ENCODE results near the gene MRPS14.

Gene MRPS14

GRCh38 chr1:175019524-175019923, 3.7 kb downstream of the MRPS14 start:
- Histone ChIP-seq H3K4me2 (no peak overlapping the region), H4K20me1 (ENCODE audit: insufficient read depth) (no peaks in the 10 kb centered on the region), H3K79me2 (ENCODE audit: insufficient read depth, low read depth) (peaks cover 31% of the 10 kb centered on the region), H3K9ac (no peak overlapping the region), H3K27ac (no peak overlapping the region), H3K4me1 (ENCODE audit: low read depth, poor library complexity, severe bottlenecking) (peaks cover 39% of the 10 kb centered on the region), H3K36me3 (ENCODE audit: insufficient read depth) (peaks cover 4% of the 10 kb centered on the region; the same call in 1 of the 2 replicates), H3K4me3 (IDR thresholded peaks at IDR 0.05; ENCODE audit: insufficient read depth, low read depth, low read length) (no peak overlapping the region), H2AFZ (ENCODE audit: low read depth) (no peak overlapping the region), H3K27me3 (ENCODE audit: insufficient read depth, low read depth) (no peaks in the 10 kb centered on the region)
- TF ChIP-seq CTCF (conservative IDR thresholded peaks at IDR 0.05; ENCODE audit: low read depth, low read length) = no peak

GRCh38 chr1:175015243-175015642, 8.0 kb downstream of the MRPS14 start:
- H3K9ac ChIP-seq = no peak overlapping the region
- TF ChIP-seq CTCF (conservative IDR thresholded peaks at IDR 0.05; ENCODE audit: low read depth, low read length) = no peak
- H4K20me1 ChIP-seq (ENCODE audit: insufficient read depth) = peaks cover 3% of the 10 kb centered on the region; the same call in 1 of the 2 replicates
- no peak overlapping the region for H3K4me2 ChIP-seq
- H2AFZ ChIP-seq (ENCODE audit: low read depth) = no peak overlapping the region
- H3K4me1 ChIP-seq (ENCODE audit: low read depth, poor library complexity, severe bottlenecking) = peaks cover 28% of the 10 kb centered on the region
- no peak overlapping the region; the same call in 1 of the 2 replicates for H3K27ac ChIP-seq
- H3K36me3 ChIP-seq (ENCODE audit: insufficient read depth) = peaks cover 15% of the 10 kb centered on the region; the same call in 1 of the 2 replicates
- no peak overlapping the region for H3K4me3 ChIP-seq (IDR thresholded peaks at IDR 0.05; ENCODE audit: insufficient read depth, low read depth, low read length)
- H3K79me2 ChIP-seq (ENCODE audit: insufficient read depth, low read depth) = peaks cover 9% of the 10 kb centered on the region; the same call in 1 of the 2 replicates
- no peaks in the 10 kb centered on the region for H3K27me3 ChIP-seq (ENCODE audit: insufficient read depth, low read depth)

- H3K4me3 ChIP-seq (IDR thresholded peaks at IDR 0.05; ENCODE audit: insufficient read depth, low read depth, low read length) = no peak overlapping the region
- TF ChIP-seq CTCF (conservative IDR thresholded peaks at IDR 0.05; ENCODE audit: low read depth, low read length) = no peak
- H3K36me3 ChIP-seq (ENCODE audit: insufficient read depth) = peaks cover 24% of the 10 kb centered on the region; the same call in 1 of the 2 replicates
Measured at GRCh38 chr1:175013445-175013844, 9.8 kb downstream of the MRPS14 start.

GRCh38 chr1:175009532-175009931, 13.7 kb downstream of the MRPS14 start:
- H3K9ac ChIP-seq = no peak overlapping the region
- TF ChIP-seq CTCF (conservative IDR thresholded peaks at IDR 0.05; ENCODE audit: low read depth, low read length) = no peak
- H4K20me1 ChIP-seq (ENCODE audit: insufficient read depth) = peaks cover 7% of the 10 kb centered on the region; the same call in 1 of the 2 replicates
- no peak overlapping the region for H3K4me2 ChIP-seq
- no peak overlapping the region for H2AFZ ChIP-seq (ENCODE audit: low read depth)
- H3K79me2 ChIP-seq (ENCODE audit: insufficient read depth, low read depth) = peaks cover 52% of the 10 kb centered on the region
- H3K27ac ChIP-seq = no peak overlapping the region
- peaks cover 38% of the 10 kb centered on the region; the same call in 1 of the 2 replicates for H3K36me3 ChIP-seq (ENCODE audit: insufficient read depth)
- no peaks in the 10 kb centered on the region for H3K27me3 ChIP-seq (ENCODE audit: insufficient read depth, low read depth)
- peaks cover 19% of the 10 kb centered on the region for H3K4me1 ChIP-seq (ENCODE audit: low read depth, poor library complexity, severe bottlenecking)
- H3K4me3 ChIP-seq (IDR thresholded peaks at IDR 0.05; ENCODE audit: insufficient read depth, low read depth, low read length) = no peak overlapping the region

More at GRCh38 chr1:175013445-175013844, 9.8 kb downstream of the MRPS14 start:
- Histone ChIP-seq H3K4me1 (ENCODE audit: low read depth, poor library complexity, severe bottlenecking) (peaks cover 36% of the 10 kb centered on the region), H3K79me2 (ENCODE audit: insufficient read depth, low read depth) (peaks cover 12% of the 10 kb centered on the region), H4K20me1 (ENCODE audit: insufficient read depth) (peaks cover 3% of the 10 kb centered on the region; the same call in 1 of the 2 replicates), H3K4me2 (no peak overlapping the region), H3K27ac (no peak overlapping the region), H2AFZ (ENCODE audit: low read depth) (no peak overlapping the region), H3K27me3 (ENCODE audit: insufficient read depth, low read depth) (no peaks in the 10 kb centered on the region), H3K9ac (no peak overlapping the region)
